HepG2 (cell line): ENCODE data around the gene MAP1LC3B. TPM values are rescaled to one million over a fixed set of nuclear protein-coding genes. Genes with fewer than 3 reads are reported as not detected.

ENCODE experiments used
- CSRNP2 ChIP-seq: sonication (generic); formaldehyde crosslinking; conservative IDR thresholded peaks from 2 replicates; pipeline ENCODE4 v1.8.0; 2022; ENCODE audit warnings: low read depth, missing genetic modification reagents
- ETV6 ChIP-seq: sonication (generic); formaldehyde crosslinking; conservative IDR thresholded peaks from 2 replicates; pipeline ENCODE4 v1.4.0; 2020; ENCODE audit warnings: missing genetic modification reagents
- HDAC1 ChIP-seq: sonication (generic); formaldehyde crosslinking; IDR thresholded peaks from 2 replicates; pipeline ENCODE4 v1.5.1; 2020; ENCODE audit warnings: mild to moderate bottlenecking, missing genetic modification reagents
- HOXA9 ChIP-seq: sonication (generic); formaldehyde crosslinking; IDR thresholded peaks from 2 replicates; pipeline ENCODE4 v1.8.1; 2022; ENCODE audit warnings: missing genetic modification reagents, mild to moderate bottlenecking, moderate library complexity, borderline replicate concordance
- IRF2 ChIP-seq: IDR thresholded peaks from 2 replicates; pipeline ENCODE4 v1.6.1; 2018; ENCODE audit warnings: missing genetic modification reagents, missing compliant biosample characterization
- MAX ChIP-seq: IDR thresholded peaks from 2 replicates; pipeline ENCODE4 v1.6.1; 2012; ENCODE audit warnings: inconsistent platforms
- MIER2 ChIP-seq: IDR thresholded peaks from 2 replicates; pipeline ENCODE4 v1.6.1; 2016; ENCODE audit warnings: missing biosample characterization, missing genetic modification reagents
- PHF5A ChIP-seq: IDR thresholded peaks from one replicate; pipeline ENCODE4 v1.6.1; 2018; ENCODE audit warnings: low read depth, missing genetic modification reagents; ENCODE audit not compliant: unreplicated experiment
- PHF8 ChIP-seq: sonication (generic); formaldehyde crosslinking; IDR thresholded peaks from 2 replicates; pipeline ENCODE4 v1.5.0; 2020; ENCODE audit warnings: missing genetic modification reagents
- RFX1 ChIP-seq: fragments of 450-650 bp; IDR thresholded peaks from 2 replicates; pipeline ENCODE4 v1.6.1; 2017
- THAP11 ChIP-seq: IDR thresholded peaks from 2 replicates; pipeline ENCODE4 v1.6.1; 2016; ENCODE audit warnings: missing biosample characterization, missing genetic modification reagents
- ZBTB7B ChIP-seq: sonication (generic); formaldehyde crosslinking; IDR thresholded peaks from 2 replicates; pipeline ENCODE4 v1.4.0; 2020; ENCODE audit warnings: missing genetic modification reagents
- ZC3H13 ChIP-seq: sonication (generic); formaldehyde crosslinking; IDR thresholded peaks from 2 replicates; pipeline ENCODE4 v1.8.1; 2023; ENCODE audit warnings: mild to moderate bottlenecking, missing genetic modification reagents, moderate library complexity
- ZNF333 ChIP-seq: sonication (generic); formaldehyde crosslinking; IDR thresholded peaks from 2 replicates; pipeline ENCODE4 v1.4.0; 2020; ENCODE audit warnings: mild to moderate bottlenecking, missing genetic modification reagents, borderline replicate concordance
- ZNF501 ChIP-seq: sonication (generic); formaldehyde crosslinking; IDR thresholded peaks from 2 replicates; pipeline ENCODE4 v1.5.1; 2020; ENCODE audit warnings: mild to moderate bottlenecking, moderate library complexity, missing genetic modification reagents
- ZNF574 ChIP-seq: sonication (generic); formaldehyde crosslinking; IDR thresholded peaks from 2 replicates; pipeline ENCODE4 v1.4.0; 2020; ENCODE audit warnings: missing genetic modification reagents
- ZNF589 ChIP-seq: sonication (generic); formaldehyde crosslinking; conservative IDR thresholded peaks from 2 replicates; pipeline ENCODE4 v1.8.0; 2022; ENCODE audit warnings: mild to moderate bottlenecking, moderate library complexity, missing genetic modification reagents
- ZNF614 ChIP-seq: IDR thresholded peaks from 2 replicates; pipeline ENCODE4 v1.6.1; 2018; ENCODE audit warnings: missing biosample characterization, missing genetic modification reagents, inconsistent platforms, borderline replicate concordance
- polyA plus RNA-seq, 8 experiments: library from polyadenylated mRNA; depleted of rRNA in 3 of 8; stranded (reverse) in 7 of 8; unstranded in 1 of 8; fragments of >200 nt; fragmentation: Illumina TruSeq in 4 of 8; extraction: Trizol in 4 of 8; gene quantifications; 2 replicates each; pipeline versions ENCODE4 v1.2.1 to v1.2.3, GENCODE V29; 2011 to 2016; ENCODE audit warnings: low read depth in 4 of 8, missing spikeins in 1 of 8, mixed read lengths in 1 of 8; ENCODE audit not compliant: insufficient read depth in 1 of 8
- total RNA-seq, 5 experiments: library from RNA; depleted of rRNA; stranded (reverse); fragments of >200 nt; fragmentation: Illumina TruSeq; extraction: Trizol; gene quantifications; 2 replicates each; pipeline ENCODE4 v1.2.3, GENCODE V29; 2016; ENCODE audit warnings: low read depth in 1 of 5
- TF ChIP-seq, protein P1 (sequence below): sonication (generic); formaldehyde crosslinking; IDR thresholded peaks from 2 replicates; pipeline ENCODE4 v1.4.0; 2020; ENCODE audit warnings: missing genetic modification reagents, borderline replicate concordance
- TF ChIP-seq, protein P2 (sequence below), 2 experiments: fragments of 450-650 bp in 1 of 2; sonication (generic) in 1 of 2; formaldehyde crosslinking; IDR thresholded peaks; 2 replicates each; pipeline versions ENCODE4 v1.5.0 to v1.8.0; 2020 to 2022; ENCODE audit warnings: mild to moderate bottlenecking in 1 of 2, missing genetic modification reagents in 1 of 2

MAP1LC3B gene
- total and polyA plus RNA-seq, 2 of the 13 experiments (the other 11 are each of a cell fraction or from before 2014, with no cell fraction given), result 15.7 to 37.4 TPM

GRCh38 chr16:87392821-87393679, 914 bp downstream of the MAP1LC3B start (continued):
- TF ChIP-seq, protein P1, sequence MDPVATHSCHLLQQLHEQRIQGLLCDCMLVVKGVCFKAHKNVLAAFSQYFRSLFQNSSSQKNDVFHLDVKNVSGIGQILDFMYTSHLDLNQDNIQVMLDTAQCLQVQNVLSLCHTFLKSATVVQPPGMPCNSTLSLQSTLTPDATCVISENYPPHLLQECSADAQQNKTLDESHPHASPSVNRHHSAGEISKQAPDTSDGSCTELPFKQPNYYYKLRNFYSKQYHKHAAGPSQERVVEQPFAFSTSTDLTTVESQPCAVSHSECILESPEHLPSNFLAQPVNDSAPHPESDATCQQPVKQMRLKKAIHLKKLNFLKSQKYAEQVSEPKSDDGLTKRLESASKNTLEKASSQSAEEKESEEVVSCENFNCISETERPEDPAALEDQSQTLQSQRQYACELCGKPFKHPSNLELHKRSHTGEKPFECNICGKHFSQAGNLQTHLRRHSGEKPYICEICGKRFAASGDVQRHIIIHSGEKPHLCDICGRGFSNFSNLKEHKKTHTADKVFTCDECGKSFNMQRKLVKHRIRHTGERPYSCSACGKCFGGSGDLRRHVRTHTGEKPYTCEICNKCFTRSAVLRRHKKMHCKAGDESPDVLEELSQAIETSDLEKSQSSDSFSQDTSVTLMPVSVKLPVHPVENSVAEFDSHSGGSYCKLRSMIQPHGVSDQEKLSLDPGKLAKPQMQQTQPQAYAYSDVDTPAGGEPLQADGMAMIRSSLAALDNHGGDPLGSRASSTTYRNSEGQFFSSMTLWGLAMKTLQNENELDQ, result 0 out of 2 replicates have a peak, but pooled peaks have one; percentile 50
- peak; percentile 29; the same call in 1 of the 2 replicates for TF ChIP-seq IRF2
- TF ChIP-seq, protein P2, sequence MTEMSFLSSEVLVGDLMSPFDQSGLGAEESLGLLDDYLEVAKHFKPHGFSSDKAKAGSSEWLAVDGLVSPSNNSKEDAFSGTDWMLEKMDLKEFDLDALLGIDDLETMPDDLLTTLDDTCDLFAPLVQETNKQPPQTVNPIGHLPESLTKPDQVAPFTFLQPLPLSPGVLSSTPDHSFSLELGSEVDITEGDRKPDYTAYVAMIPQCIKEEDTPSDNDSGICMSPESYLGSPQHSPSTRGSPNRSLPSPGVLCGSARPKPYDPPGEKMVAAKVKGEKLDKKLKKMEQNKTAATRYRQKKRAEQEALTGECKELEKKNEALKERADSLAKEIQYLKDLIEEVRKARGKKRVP (CRISPR knock-in tag; IDR thresholded peaks at IDR 0.05), result 0 out of 4 replicates have a peak, but pooled peaks of 1 of the 2 experiments have one; percentile 17
- TF ChIP-seq ZNF614 (CRISPR knock-in tag), result 0 out of 2 replicates have a peak, but pooled peaks have one; percentile 19
- TF ChIP-seq ZC3H13, result 0 out of 2 replicates have a peak, but pooled peaks have one; percentile 32
- 0 out of 2 replicates have a peak, but pooled peaks have one; percentile 15 for TF ChIP-seq CSRNP2 (CRISPR knock-in tag)
- TF ChIP-seq ZBTB7B (CRISPR knock-in tag), result peak; percentile 29; the same call in 1 of the 2 replicates
- 0 out of 2 replicates have a peak, but pooled peaks have one; percentile 50 for TF ChIP-seq ZNF589 (CRISPR knock-in tag)
- TF ChIP-seq ZNF501 (CRISPR knock-in tag), result peak; percentile 53; the same call in 1 of the 2 replicates
- TF ChIP-seq ZNF333, result 0 out of 2 replicates have a peak, but pooled peaks have one; percentile 57
- 0 out of 2 replicates have a peak, but pooled peaks have one; percentile 23 for TF ChIP-seq MIER2 (CRISPR knock-in tag)
- peak; percentile 67; the same call in 1 of the 2 replicates for TF ChIP-seq ETV6 (CRISPR knock-in tag)
- TF ChIP-seq PHF8 (CRISPR knock-in tag), result peak; percentile 52; the same call in 1 of the 2 replicates
- 0 out of 2 replicates have a peak, but pooled peaks have one; percentile 31 for TF ChIP-seq THAP11 (CRISPR knock-in tag)
- TF ChIP-seq PHF5A (CRISPR knock-in tag), result peak; percentile 29
- TF ChIP-seq MAX, result 0 out of 2 replicates have a peak, but pooled peaks have one; percentile 4
- TF ChIP-seq RFX1, result no peak
- TF ChIP-seq ZNF574 (CRISPR knock-in tag), result no peak; the same call in 1 of the 2 replicates
- peak; percentile 76 for TF ChIP-seq HDAC1 (CRISPR knock-in tag)
- TF ChIP-seq HOXA9 (CRISPR knock-in tag), result 0 out of 2 replicates have a peak, but pooled peaks have one; percentile 37
